ENCODE measurements around the gene SETD7. TPM values are rescaled to one million over a fixed set of nuclear protein-coding genes. Genes with fewer than 3 reads are reported as not detected.

The SETD7 gene
- total RNA-seq, 1 experiment from 2014 or later: 60.4 TPM

DNA sequence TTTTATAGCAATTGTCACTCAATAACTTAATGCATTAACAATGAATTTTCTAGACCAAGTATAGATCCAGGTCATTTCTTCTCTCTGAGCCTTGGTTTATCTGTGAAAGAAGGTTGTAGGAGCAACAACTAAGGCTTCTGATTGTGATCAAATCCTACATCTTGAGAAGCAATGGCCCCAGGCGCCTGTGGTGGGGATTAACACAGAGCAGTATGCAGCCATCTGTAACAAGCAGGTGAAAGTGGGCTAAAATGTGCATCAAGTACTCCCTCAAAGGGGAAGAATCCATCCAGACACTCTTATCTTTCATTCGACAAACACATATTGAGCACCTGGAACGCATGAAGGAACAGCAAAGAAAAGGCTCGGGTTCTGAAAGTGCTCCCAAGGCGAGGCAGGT is 19.1 kb upstream of the SETD7 start:
- H3K9me3 Mint-ChIP-seq (ENCODE audit: unreplicated experiment): peaks cover 6% of the 10 kb centered on the region
- H3K36me3 Mint-ChIP-seq (ENCODE audit: insufficient read depth, unreplicated experiment): no peaks in the 10 kb centered on the region
- intact Hi-C loops (cut with micrococcal nuclease): no loop called here
- BruUV-seq (replicated peaks): no TSS peak
- no peak for DNase-seq (ENCODE audit: unreplicated experiment)
- H3K4me3 Mint-ChIP-seq (ENCODE audit: unreplicated experiment): no peak overlapping the region
- H3K27ac Mint-ChIP-seq (ENCODE audit: low read depth, unreplicated experiment): no peak overlapping the region
- POLR2A ChIA-PET: interaction anchor here (0.8 kb wide), 1 partner anchor 8 kb away, joined by 3 read pairs; no protein-coding TSS in a partner anchor
- H3K4me1 Mint-ChIP-seq (ENCODE audit: insufficient read depth, unreplicated experiment): no peaks in the 10 kb centered on the region
- H3K27me3 Mint-ChIP-seq (ENCODE audit: insufficient read depth, unreplicated experiment): no peaks in the 10 kb centered on the region
- TF ChIP-seq, protein P1, sequence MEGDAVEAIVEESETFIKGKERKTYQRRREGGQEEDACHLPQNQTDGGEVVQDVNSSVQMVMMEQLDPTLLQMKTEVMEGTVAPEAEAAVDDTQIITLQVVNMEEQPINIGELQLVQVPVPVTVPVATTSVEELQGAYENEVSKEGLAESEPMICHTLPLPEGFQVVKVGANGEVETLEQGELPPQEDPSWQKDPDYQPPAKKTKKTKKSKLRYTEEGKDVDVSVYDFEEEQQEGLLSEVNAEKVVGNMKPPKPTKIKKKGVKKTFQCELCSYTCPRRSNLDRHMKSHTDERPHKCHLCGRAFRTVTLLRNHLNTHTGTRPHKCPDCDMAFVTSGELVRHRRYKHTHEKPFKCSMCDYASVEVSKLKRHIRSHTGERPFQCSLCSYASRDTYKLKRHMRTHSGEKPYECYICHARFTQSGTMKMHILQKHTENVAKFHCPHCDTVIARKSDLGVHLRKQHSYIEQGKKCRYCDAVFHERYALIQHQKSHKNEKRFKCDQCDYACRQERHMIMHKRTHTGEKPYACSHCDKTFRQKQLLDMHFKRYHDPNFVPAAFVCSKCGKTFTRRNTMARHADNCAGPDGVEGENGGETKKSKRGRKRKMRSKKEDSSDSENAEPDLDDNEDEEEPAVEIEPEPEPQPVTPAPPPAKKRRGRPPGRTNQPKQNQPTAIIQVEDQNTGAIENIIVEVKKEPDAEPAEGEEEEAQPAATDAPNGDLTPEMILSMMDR (IDR thresholded peaks at IDR 0.05; ENCODE audit: unreplicated experiment): no peak
- CTCF ChIA-PET: interaction anchor here (3.2 kb wide), 1 partner anchor 28 kb away, joined by 15 read pairs; no protein-coding TSS in a partner anchor

DNA sequence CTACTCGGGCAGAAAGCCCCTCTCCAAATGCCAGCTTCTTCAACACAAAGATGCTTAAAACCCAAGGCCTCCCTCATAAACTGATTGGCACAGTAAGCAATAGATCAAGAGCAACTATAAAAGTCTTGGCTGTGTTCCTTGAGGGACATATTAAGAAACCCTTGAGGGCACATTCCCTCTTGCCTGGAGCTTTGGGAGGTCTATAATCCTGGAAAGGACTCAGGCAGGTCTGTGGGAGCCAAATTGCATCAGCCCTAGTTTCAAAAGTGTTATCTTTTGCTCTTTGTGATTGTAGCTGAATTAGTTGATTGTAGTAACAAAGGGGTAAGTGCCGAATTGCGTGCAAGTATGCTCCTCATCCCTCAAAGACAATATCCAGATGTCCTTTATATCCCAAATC is 18.6 kb upstream of the SETD7 start:
- H3K27ac Mint-ChIP-seq (ENCODE audit: low read depth, unreplicated experiment): no peak overlapping the region
- ChIA-PET CTCF (interaction anchor here (3.2 kb wide), 1 partner anchor 28 kb away, joined by 15 read pairs; no protein-coding TSS in a partner anchor), POLR2A (interaction anchor here (0.8 kb wide), 1 partner anchor 8 kb away, joined by 3 read pairs; no protein-coding TSS in a partner anchor)
- TF ChIP-seq, protein P1 (IDR thresholded peaks at IDR 0.05; ENCODE audit: unreplicated experiment): no peak
- intact Hi-C loops (cut with micrococcal nuclease): no loop called here
- H3K36me3 Mint-ChIP-seq (ENCODE audit: insufficient read depth, unreplicated experiment): no peaks in the 10 kb centered on the region
- no peak for DNase-seq (ENCODE audit: unreplicated experiment)
- peaks cover 6% of the 10 kb centered on the region for H3K9me3 Mint-ChIP-seq (ENCODE audit: unreplicated experiment)
- H3K4me3 Mint-ChIP-seq (ENCODE audit: unreplicated experiment): no peak overlapping the region
- H3K4me1 Mint-ChIP-seq (ENCODE audit: insufficient read depth, unreplicated experiment): no peaks in the 10 kb centered on the region
- no peaks in the 10 kb centered on the region for H3K27me3 Mint-ChIP-seq (ENCODE audit: insufficient read depth, unreplicated experiment)
- BruUV-seq (replicated peaks): no TSS peak

DNA sequence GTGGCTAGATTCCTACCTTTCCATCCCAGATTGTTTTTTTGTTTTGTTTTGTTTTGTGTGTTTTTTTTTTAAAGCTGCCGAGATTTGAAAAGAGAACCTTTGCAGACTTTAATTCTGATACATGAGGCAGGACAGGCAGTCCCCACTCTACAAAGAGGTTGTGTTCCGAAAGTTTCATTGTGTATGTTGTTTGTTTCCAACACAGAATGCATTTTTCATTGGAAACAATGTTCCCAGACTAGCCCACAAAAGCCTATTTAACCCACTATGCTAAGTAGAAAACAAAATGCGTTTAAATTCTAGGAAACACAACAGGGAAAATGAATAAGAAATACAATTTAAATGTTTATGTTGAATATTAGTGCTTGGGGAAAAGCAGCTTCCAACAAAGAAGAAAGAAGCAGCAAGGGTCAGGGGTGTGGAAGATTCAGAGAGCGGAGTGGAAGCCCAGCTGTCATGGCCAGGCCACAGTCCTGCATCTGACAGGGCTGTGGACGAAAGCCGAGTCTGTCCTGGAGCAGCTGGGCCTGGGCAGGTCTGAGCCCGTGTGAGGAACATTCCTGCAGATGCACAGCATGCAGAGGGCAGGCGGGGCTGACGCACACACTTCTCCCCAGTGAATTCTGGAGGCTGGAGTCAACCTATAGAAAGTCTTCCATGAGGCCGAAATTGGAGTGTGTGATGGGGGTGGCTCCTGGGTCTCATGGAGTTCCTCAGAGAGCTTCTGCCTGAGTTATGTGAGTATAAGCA is 12.4 kb upstream of the SETD7 start:
- peaks cover 8% of the 10 kb centered on the region for H3K4me1 Mint-ChIP-seq (ENCODE audit: insufficient read depth, unreplicated experiment)
- peaks cover 6% of the 10 kb centered on the region for H3K9me3 Mint-ChIP-seq (ENCODE audit: unreplicated experiment)
- BruUV-seq (replicated peaks): no TSS peak
- no peak overlapping the region for H3K4me3 Mint-ChIP-seq (ENCODE audit: unreplicated experiment)
- TF ChIP-seq, protein P1 (IDR thresholded peaks at IDR 0.05; ENCODE audit: unreplicated experiment): no peak
- intact Hi-C loops (cut with micrococcal nuclease): no loop called here
- H3K27ac Mint-ChIP-seq (ENCODE audit: low read depth, unreplicated experiment): peak overlapping the region; percentile 39
- POLR2A ChIA-PET: interaction anchor here (0.5 to 7.4 kb wide), 6 partner anchors 9 to 270 kb away, joined by 3 to 72 read pairs (median 3); partner anchors contain the start of gene SETD7
- H3K27me3 Mint-ChIP-seq (ENCODE audit: insufficient read depth, unreplicated experiment): no peaks in the 10 kb centered on the region
- CTCF ChIA-PET: interaction anchor here (1.0 to 1.9 kb wide), 5 partner anchors 11 to 89 kb away, joined by 3 to 8 read pairs (median 4); no protein-coding TSS in a partner anchor
- H3K36me3 Mint-ChIP-seq (ENCODE audit: insufficient read depth, unreplicated experiment): no peaks in the 10 kb centered on the region
- peak; percentile 57 for DNase-seq (ENCODE audit: unreplicated experiment)

DNA sequence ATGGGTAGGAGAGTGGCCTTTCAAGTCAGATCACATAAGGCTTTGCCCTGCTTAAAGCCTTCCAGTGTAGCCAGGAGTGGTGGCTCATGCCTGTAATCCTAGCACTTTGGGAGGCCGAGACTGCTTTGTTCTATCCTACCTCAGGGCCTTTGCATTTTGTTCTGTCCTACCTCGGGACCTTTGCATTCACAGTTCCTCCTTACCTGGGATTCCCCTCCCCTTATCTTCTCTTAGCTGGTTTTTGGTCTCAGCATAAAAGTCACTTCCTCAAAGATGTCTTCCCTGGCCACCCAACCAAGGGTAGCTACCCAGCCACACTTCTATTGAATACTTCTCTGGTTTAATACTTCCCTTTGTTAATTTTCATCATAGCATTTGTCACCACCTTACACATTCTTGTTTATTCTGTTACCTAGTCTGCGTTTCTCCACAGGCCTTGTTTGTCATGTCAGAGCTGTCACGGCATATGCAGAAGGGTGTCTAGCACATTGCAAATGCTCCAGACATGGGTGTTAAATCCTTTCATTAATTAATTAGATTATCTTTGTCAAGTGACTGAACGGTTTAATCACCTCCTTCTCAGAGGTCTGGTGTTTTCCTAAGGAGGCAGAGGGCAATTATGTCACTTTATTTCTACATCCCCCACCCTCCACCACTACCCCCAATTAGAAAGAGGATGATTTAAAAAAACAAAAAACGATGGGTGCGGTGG is 11.3 kb upstream of the SETD7 start:
- no peak for DNase-seq (ENCODE audit: unreplicated experiment)
- intact Hi-C loops (cut with micrococcal nuclease): no loop called here
- TF ChIP-seq, protein P1 (IDR thresholded peaks at IDR 0.05; ENCODE audit: unreplicated experiment): no peak
- CTCF ChIA-PET: interaction anchor here (1.1 to 1.9 kb wide), 5 partner anchors 10 to 90 kb away, joined by 3 to 8 read pairs (median 3); partner anchors contain the start of gene SETD7
- POLR2A ChIA-PET: interaction anchor here (0.8 to 7.4 kb wide), 3 partner anchors 8 to 113 kb away, joined by 3 to 72 read pairs (median 3); partner anchors contain the start of genes RAB33B and SETD7
- Mint-ChIP-seq H3K4me3 (ENCODE audit: unreplicated experiment) (no peak overlapping the region), H3K27me3 (ENCODE audit: insufficient read depth, unreplicated experiment) (no peaks in the 10 kb centered on the region), H3K27ac (ENCODE audit: low read depth, unreplicated experiment) (no peak overlapping the region), H3K36me3 (ENCODE audit: insufficient read depth, unreplicated experiment) (no peaks in the 10 kb centered on the region), H3K9me3 (ENCODE audit: unreplicated experiment) (peaks cover under 1% of the 10 kb centered on the region), H3K4me1 (ENCODE audit: insufficient read depth, unreplicated experiment) (peaks cover 8% of the 10 kb centered on the region)
- no TSS peak for BruUV-seq (replicated peaks)

Measured in MCF 10A (cell line).